ENCODE measurements around the gene AEBP2.
"Not testable (repeated sequence)": the region's sequence is repeated elsewhere in the genome, so short reads cannot be mapped to it uniquely, and the experiment has no call there.

The AEBP2 gene, protein sequence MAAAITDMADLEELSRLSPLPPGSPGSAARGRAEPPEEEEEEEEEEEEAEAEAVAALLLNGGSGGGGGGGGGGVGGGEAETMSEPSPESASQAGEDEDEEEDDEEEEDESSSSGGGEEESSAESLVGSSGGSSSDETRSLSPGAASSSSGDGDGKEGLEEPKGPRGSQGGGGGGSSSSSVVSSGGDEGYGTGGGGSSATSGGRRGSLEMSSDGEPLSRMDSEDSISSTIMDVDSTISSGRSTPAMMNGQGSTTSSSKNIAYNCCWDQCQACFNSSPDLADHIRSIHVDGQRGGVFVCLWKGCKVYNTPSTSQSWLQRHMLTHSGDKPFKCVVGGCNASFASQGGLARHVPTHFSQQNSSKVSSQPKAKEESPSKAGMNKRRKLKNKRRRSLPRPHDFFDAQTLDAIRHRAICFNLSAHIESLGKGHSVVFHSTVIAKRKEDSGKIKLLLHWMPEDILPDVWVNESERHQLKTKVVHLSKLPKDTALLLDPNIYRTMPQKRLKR

DNA sequence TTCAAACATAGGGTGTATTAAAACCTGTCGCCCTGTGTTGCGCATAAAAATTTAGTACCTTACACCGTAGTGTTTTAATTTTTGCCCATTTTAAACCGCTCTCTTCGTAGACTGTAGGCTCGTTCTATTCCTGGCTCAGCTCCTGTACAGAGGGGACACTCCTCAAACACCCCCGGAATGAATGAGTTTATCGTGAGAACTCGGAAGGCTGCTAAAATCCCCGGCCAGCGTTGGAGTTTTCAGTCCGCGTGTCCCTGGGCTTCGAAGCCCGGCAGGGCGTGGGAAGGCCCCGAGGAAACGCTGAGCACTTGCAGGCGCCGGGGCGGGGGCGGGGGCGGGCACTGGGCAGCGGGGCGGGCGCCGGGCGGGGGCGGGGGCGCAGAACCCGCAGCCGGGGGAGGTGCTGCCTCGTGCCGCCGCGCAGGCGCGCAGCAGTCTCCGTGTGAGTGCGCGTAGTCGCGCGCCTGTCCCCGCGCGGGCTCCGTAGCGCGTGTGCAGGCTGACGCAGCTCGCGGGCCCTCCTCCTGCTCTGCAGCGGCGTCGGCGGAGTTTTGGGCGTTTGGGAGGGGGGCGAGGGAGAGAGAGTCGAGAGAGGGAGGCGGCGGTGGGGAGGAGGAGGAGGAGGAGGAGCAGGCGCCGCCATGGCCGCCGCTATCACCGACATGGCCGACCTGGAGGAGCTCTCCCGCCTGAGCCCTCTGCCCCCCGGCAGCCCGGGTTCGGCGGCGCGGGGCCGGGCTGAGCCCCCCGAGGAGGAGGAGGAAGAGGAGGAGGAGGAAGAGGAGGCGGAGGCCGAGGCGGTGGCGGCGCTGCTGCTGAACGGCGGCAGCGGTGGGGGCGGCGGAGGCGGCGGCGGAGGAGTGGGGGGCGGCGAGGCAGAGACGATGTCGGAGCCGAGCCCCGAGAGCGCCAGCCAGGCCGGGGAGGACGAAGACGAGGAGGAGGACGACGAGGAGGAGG, at the start of gene AEBP2:
AEBP2 (plus strand) TSS at position 434 of the 960 bp plus-strand sequence; CDS start at position 642, 208 bp downstream.
- peak; percentile 96 for DNase-seq

DNA sequence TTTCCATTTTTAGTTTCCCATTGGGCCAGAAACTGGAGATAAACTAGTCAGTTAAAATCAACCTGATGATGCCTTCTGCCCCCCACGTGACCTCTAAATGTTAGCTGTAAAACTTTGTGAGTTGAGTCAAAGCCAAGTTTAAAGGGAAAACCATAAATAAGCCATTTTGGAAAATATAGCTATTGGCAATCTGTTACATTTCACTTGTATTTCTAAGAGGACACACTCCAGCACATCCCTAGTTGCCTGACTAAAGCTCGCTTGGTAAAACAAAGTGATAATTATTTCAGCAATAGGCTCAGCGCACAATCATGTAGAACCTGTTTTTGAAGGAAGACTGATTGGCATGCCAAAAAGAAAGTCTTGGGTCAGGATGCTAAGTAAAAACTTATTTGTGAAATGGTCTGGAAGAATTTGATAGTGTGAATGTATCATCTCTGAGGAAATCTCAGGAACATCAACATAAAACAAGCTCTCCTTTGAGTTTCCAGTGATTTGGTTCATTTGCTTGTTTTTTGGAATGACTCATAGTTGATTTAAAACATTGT, 49.2 kb upstream of the AEBP2 start:
- DNase-seq: no peak

DNA sequence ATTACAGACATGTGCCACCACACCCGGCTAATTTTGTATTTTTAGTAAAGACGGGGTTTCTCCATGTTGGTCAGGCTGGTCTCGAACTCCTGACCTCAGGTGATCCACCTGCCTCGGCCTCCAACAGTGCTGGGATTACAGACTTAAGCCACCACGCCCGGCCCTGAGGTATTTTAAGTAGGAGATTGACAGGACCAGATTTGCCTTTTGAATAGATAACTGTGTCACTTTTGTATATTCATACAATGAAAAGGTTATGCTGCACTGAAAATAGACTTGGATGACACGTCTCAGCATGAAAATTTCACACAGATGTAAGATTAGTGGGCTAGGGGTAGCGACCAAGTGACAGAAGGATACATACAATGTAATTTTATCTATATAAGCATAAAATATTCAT, 46.6 kb upstream of the AEBP2 start:
- DNase-seq: not testable (repeated sequence)

DNA sequence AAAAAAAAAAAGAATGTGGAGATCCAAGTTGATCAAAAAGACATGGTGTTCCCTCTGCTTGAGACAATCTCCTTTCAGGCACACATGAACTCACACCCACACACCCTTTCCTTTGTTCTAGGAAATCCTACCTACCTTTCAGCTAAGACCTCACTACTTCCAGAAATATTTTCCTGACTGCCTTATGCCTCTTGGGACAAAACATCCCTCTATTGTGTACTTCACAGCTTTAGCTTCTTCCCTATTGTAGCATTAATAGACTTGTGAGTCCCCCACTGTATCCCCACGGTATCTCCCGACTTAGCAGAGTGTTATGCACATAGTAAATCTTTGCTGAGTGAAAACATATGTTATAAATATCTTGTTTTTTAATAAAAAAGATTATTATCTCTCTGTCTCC, 44.9 kb upstream of the AEBP2 start:
- DNase-seq: no peak

DNA sequence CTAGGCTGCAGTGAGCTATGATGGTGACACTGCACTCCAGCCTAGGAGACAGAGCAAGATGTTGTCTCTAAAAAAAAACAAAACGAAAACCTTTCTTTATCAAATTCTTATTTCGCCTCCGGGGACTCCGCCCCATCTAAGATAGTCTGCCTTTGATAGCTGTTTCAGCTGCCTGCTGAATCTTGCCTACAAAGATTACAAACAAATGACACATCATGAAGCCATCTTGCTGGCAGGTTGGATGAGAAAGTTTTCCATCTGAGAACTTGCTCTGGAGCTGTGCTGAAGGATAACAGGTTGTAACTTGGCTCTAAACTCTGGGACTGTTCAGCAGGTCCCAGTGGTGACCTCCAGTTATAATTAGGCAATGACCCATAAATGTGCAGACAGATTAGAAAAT, 41.8 kb upstream of the AEBP2 start:
- DNase-seq: no peak

DNA sequence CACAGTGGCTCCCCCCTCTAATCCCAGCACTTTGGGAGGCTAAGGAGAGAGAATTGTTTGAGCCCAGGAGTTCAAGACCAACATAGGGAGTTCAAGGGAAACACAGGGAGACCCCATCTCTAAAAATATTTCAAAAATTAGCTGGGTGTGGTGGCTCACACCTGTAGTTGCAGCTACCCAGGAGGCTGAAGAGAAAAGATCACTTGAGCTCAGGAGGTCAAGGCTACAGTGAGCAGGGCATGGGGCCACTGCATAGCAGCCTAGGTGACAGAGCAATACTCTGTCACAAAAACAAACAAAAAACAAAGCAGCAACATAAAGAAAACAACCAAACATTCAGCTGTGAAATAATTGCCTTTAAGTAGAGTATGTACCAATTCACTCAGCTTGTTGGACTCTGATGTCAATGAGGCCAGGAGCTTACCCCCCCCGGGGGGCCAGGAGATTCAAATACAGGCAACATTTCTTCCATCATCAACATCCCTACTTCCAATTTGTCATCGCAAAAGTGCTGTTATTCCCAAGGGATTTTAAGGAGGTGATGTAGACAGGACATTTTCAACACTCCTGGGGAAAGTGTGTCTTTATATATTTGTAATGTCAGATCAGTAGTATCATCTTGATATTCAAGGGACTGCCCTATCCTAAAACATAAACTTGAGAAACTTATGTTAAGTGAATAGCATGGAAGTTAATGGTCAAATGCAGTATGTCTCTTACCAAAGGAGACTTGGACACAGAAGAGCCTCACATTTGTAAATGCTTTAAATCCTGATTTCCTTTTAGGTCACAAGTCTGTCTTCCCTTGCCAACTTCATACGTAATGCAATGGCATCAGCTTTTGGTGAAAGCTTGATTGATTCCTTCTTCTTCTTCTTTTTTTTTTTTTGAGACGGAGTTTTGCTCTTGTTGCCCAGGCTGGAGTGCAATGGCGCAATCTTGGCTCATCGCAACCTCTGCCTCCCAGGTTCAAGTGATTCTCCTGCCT, 40.6 kb upstream of the AEBP2 start:
- DNase-seq: peak; percentile 28

DNA sequence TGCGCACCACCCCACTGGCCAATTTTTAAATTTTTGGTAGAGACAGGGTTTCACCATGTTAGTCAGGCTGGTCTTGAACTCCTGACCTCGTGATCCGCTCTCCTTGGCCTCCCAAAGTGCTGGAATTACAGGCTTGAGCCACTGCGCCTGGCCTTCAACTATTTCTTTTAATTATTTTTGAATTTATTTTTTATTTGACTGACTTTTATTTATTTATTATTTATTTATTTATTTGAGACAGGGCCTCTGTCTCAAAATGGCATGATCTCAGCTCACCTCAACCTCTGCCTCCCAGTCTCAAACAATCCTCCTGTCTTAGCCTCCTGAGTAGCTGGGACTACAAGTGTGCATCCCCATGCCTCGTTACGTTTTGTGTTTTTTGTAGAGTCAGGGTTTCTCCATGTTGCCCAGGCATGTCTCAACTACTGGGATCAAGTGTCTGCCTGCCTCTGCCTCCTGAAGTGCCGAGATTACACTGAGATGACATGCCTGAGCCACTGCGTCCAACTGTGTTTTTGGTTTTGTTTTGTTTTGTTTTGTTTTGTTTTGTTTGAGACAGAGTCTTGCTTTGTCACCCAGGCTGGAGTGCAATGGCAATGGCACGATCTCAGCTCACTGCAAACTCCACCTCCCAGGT, 38.5 kb upstream of the AEBP2 start:
- DNase-seq: not testable (repeated sequence)

DNA sequence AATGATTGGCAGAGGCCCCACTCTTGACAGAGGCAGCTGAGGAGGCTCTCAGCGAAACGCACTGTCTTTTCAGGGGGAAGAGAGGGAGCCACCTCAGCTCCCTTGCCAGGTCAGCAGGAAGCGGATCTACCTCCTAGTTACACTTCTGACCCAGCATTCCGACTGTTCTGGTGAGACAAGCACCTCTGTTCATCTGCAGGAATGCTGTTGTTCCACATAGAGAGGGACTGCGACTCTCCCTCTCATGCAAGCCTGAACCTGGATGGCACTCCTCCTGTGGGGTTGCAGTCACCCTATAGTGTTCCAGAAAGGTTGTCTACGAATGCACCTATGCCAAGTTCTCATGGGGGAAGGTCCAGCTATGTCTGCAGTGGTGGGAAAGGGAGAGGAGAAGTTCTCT, 37.1 kb upstream of the AEBP2 start:
- no peak for DNase-seq

DNA sequence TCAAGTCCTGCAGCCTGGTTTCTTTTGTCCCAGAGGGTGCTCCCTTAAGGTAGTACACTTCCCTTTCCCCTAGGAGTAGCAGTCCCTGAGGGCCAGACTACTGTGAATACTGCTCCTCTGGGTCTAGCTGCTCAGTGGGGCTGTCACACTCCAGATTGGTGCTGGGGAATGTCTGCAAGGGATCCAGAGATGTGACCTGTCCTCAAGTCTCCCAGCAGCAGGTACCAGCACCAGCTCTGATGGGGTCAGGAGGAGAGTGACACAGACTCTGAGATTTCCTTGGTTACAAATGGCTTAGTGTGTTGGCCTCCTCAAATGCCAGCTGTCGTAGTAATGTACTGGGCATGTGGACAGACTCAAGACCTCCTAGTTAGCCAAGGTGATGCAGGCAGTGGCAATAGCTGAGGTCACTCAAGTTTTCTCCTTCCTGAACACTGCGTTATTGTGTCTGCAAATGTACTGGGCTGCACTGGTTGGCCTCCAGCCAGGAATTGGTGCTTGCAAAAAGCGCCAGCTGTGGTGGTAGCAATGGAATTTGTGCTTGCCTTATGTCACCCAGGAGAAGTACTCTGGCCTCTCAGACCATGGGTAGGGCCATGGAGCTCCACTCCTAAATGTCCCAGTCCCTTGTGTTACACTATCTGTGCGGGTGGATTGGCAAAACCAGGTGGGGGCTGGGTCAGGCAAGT, 36.4 kb upstream of the AEBP2 start:
- no peak for DNase-seq

DNA sequence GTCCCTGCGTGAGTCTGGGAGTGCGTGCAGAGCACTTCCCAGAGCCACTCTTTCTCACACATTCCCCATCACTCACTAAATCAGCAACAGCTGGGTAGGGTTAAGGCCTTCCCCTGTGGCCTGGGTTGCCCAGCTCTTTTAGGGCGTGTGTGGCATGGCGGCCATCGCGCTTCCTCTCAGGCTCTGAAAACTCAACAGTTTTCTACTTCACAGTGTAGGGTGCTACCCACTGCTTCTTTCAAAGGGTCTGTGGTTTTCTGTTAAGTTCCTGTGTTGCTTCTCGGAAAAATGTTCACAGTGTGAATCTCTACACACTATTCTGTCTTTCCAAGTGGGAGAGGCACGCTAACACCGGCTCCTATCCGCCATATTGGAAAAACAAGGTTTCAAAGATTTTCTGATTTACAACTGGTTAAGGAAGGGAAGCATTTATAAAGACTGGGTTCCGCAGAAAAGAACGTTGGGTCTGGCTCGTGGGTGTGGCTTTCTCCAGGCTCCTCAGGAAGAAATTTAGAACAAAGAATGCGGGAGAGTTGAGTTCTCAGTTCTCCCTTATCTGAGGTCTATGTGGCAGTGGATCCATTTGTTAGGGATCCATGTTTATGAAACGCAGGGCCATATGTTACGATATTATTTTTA, 34.9 kb upstream of the AEBP2 start:
- no peak for DNase-seq

DNA sequence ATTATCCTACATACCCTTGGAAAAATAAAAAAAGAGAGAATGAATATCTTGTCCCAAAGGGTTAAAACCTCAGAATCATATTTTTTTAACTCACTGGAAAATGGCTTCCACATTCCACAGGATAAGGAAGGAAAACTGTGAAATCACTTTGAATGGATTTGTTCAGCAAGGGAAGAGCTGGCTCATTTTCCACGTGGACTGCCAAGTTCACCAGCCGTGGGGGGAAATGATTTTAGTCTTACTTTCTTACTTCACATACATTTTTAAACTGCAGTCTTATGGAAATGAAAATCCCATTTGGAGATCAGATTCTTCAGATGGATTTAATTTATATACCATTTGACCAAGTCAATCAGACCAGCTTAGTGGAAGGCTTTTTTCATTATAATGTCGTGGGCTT, 29.9 kb upstream of the AEBP2 start:
- DNase-seq: peak; percentile 40

DNA sequence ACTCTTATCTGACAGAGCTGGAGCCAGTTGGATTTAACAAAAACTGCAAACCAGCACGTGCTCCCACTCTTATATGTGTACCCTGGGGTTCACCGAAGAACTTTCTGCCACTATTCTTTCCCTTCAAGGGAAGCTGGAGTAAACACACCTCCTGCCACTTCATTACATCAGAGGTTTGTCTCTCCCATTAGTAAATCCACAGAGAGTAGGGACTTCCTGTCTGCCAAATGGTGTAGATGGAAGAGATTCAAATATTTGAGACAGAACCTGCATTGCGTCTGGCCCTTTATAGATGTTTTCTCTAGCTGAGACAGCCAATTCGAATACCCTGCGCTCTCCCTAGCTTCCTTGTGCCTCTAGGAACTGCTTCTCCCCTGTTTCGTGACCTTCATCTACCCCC, 29.1 kb upstream of the AEBP2 start:
- DNase-seq: peak; percentile 42

DNA sequence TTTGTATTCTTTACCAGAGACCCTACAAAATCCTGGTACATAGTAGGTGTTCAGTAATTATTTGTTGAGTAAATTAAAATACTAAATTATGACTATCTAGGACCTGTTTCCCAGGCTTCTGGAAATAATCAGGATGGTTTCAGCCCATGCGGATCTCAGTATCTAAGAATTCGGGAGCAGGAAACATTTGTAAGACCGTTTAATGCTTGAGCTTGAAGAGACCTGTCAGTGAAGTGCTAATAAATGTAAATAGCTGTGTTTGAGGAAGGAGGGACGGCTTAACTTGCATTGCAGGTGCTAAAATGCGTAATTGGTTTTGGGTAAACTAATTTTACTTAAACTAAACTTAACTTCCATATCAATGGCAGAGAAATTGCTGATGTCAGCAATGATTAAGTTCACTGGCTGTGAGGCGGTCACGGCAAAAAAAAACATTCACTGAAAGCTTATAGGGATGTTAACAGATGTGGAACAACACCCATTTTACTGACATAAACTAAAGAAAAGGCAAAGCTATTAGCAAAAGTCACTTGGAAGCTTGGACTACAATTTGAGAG, 28.6 kb upstream of the AEBP2 start:
- no peak for DNase-seq

DNA sequence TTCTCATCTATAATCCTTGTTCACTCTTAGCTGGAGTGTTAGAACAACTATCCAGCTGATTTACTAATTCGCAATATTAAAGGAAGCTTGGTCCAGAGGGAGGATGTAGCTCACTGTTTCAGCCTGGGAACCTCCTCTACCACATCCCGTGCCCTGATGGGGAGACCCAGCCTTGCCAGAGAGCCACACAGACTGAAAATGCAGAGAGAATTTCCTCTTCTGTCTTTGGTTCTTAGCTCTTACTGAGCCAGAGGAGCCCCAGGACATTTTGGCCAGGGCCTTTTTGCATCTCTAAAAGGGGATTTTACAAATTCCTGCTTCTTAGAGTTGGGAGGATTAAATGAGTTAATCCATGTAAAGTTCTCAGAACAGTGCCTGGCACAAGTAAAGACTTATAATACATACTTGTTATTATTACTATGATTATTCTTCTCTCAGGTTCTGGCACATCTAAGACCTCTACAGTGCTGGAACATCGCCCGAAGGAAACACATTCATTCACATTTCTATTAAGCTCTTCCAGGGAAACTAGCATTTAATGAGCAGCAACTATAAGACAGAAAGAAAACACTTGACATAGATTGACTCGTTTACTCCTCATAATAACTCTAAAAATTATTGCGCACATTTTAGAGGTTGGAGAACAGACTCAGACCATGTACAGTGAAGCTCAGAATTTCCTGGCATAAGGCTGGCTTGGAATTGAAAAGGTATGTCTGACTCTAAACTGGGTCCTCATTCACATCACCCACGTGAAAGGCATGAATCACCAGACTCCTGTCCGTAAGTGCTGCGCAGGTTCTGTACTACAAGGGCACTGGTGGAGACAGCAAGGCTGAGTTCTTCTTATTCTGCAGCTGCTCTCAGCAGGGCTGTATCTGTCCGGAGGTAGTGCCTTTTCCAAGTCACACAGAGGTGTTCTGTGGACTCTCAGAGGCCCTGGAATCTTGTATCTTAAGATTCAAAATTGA, 27.8 kb upstream of the AEBP2 start:
- DNase-seq: no peak

DNA sequence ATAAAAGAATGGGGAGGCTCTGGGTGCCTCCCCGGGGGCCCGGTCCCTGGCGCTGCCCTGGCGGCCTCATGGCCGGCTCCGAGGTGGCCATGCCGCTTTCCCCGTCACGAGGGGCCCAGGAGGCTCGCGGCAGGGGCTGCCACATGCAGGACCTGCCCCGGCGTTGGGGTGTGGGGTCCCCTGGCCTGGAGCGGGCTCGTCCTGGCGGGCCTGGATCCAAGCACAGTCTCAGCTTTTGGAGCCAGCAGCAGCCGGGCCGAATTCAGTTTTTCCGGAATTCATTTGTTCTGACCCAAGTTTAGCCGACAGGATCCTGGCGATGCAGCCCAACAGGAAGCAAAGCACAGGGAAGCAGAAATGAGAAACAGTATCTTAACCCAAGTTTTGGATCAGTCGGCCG, 26.4 kb upstream of the AEBP2 start:
- DNase-seq: no peak

DNA sequence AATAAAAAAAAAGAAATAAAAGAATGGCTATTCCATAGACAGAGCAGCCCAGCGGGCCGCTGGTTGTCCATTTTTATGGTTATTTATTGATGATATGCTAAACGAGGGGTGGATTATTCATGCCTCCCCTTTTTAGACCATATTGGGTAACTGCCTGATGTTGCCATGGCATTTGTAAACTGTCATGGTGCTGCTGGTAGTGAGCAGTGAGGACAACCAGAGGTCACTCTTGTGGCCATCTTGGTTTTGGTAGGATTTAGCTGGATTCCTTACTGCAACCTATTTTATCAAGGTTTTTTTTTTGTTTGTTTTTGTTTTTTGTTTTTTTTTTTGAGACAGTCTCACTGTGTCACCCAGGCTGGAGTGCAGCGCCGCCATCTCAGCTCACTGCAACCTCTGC, 25.7 kb upstream of the AEBP2 start:
- not testable (repeated sequence) for DNase-seq

DNA sequence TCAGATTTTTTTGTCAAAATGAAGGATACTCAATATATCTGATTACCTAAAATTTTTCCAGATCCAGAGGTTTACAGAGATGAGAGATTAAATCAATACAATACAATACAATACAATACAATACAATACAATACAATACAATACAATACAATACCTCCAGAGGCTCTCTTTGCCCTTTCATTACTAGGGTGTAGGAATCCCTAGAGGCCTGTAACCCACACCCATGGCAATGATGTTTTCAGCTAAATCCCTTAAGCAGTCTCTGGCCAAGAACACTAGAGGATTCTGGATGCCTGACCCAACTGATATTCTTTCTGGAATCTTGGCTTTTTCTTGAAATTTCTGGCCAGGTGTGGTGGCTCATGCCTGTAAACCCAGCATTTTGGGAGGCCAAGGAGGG, 23.7 kb upstream of the AEBP2 start:
- no peak for DNase-seq

DNA sequence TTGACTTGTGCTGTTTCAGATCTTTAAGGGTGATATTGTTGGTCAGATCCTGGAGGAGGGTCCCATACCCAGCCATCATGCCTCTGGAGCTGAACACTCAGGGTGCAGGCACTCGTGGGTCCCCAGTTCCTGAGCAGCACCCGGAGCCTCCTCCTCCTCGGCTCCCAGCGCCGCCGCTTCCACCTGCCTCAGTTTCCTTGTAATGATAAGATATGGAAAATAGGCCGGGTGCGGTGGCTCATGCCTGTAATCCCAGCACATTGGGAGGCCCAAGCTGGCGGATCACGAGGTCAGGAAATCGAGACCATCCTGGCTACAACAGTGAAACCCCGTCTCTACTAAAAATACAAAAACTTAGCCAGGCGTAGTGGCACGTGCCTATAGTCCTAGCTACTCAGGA, 20.2 kb upstream of the AEBP2 start:
- DNase-seq: no peak

Measured in fibroblast of skin of right biceps (primary cell).